SK-N-SH treated with all-trans-retinoic acid at 6 μM for 48 hours (cell line): ENCODE results near the gene NPAT.

ENCODE experiments used
- ATAC-seq: fragments of 200-7000 bp; cut with Tn5 transposase; 3 replicates; pipeline ENCODE4 v1.9.1; 2020; ENCODE audit warnings: mild to moderate bottlenecking, moderate library complexity
- BACH2 ChIP-seq: fragments of 250-450 bp; sonication (Bioruptor Pico); IDR thresholded peaks from 2 replicates; pipeline ENCODE4 v1.9.0; 2021; ENCODE audit warnings: mild to moderate bottlenecking, borderline replicate concordance
- CREB5 ChIP-seq: fragments of 250-450 bp; sonication (Bioruptor Pico); IDR thresholded peaks from 2 replicates; pipeline ENCODE4 v1.5.1; 2020; ENCODE audit warnings: low read depth, mild to moderate bottlenecking, moderate library complexity
- CSDC2 ChIP-seq: fragments of 250-450 bp; sonication (Bioruptor Pico); IDR thresholded peaks from 2 replicates; pipeline ENCODE4 v1.5.0; 2020; ENCODE audit warnings: mild to moderate bottlenecking, moderate library complexity
- ESRRG ChIP-seq: fragments of 250-450 bp; sonication (Bioruptor Pico); IDR thresholded peaks from 2 replicates; pipeline ENCODE4 v1.6.1; 2021; ENCODE audit warnings: mild to moderate bottlenecking
- GLIS3 ChIP-seq: fragments of 250-450 bp; sonication (Bioruptor Pico); IDR thresholded peaks from 2 replicates; pipeline ENCODE4 v1.5.0; 2020; ENCODE audit warnings: mild to moderate bottlenecking, moderate library complexity
- OSR1 ChIP-seq: fragments of 250-450 bp; sonication (Bioruptor Pico); IDR thresholded peaks from 2 replicates; pipeline ENCODE4 v1.8.0; 2022; ENCODE audit warnings: moderate library complexity, mild to moderate bottlenecking, inconsistent platforms
- RARB ChIP-seq: fragments of 250-450 bp; sonication (Bioruptor Pico); IDR thresholded peaks from 2 replicates; pipeline ENCODE4 v1.8.0; 2021; ENCODE audit warnings: mild to moderate bottlenecking, moderate library complexity
- TCF4 ChIP-seq: fragments of 250-450 bp; sonication (Bioruptor Pico); IDR thresholded peaks from 2 replicates; pipeline ENCODE4 v1.8.0; 2021; ENCODE audit warnings: mild to moderate bottlenecking, moderate library complexity, borderline replicate concordance
- TSHZ2 ChIP-seq: fragments of 250-450 bp; sonication (Bioruptor Pico); IDR thresholded peaks from 2 replicates; pipeline ENCODE4 v1.5.0; 2020; ENCODE audit warnings: mild to moderate bottlenecking, moderate library complexity
- ZC3H10 ChIP-seq: fragments of 250-450 bp; sonication (Bioruptor Pico); IDR thresholded peaks from 2 replicates; pipeline ENCODE4 v1.5.1; 2021; ENCODE audit warnings: mild to moderate bottlenecking, moderate library complexity
- ZFP3 ChIP-seq: fragments of 250-450 bp; sonication (Bioruptor Pico); IDR thresholded peaks from 2 replicates; pipeline ENCODE4 v1.5.0; 2020; ENCODE audit warnings: mild to moderate bottlenecking, moderate library complexity
- ZFP30 ChIP-seq: fragments of 450-650 bp; formaldehyde crosslinking; IDR thresholded peaks from 2 replicates; pipeline ENCODE4 v1.5.0; 2022; ENCODE audit warnings: mild to moderate bottlenecking, moderate library complexity
- ZNF565 ChIP-seq: fragments of 450-650 bp; formaldehyde crosslinking; conservative IDR thresholded peaks from 2 replicates; pipeline ENCODE4 v1.5.0; 2020; ENCODE audit warnings: low read depth, mild to moderate bottlenecking, moderate library complexity
- ZNF70 ChIP-seq: fragments of 450-650 bp; formaldehyde crosslinking; IDR thresholded peaks from 2 replicates; pipeline ENCODE4 v1.5.0; 2020; ENCODE audit warnings: mild to moderate bottlenecking, moderate library complexity
- ZNF8 ChIP-seq: fragments of 450-650 bp; formaldehyde crosslinking; IDR thresholded peaks from 2 replicates; pipeline ENCODE4 v1.5.0; 2020; ENCODE audit warnings: mild to moderate bottlenecking, moderate library complexity
- TF ChIP-seq, protein P1 (sequence below): fragments of 250-450 bp; sonication (Bioruptor Pico); IDR thresholded peaks from 2 replicates; pipeline ENCODE4 v1.8.0; 2020; ENCODE audit warnings: mild to moderate bottlenecking, moderate library complexity, borderline replicate concordance
- TF ChIP-seq, protein P2 (sequence below): fragments of 250-450 bp; sonication (Bioruptor Pico); IDR thresholded peaks from 2 replicates; pipeline ENCODE4 v1.8.0; 2021; ENCODE audit warnings: low read depth, mild to moderate bottlenecking, moderate library complexity, borderline replicate concordance
- TF ChIP-seq, protein P3 (sequence below): fragments of 250-450 bp; sonication (Bioruptor Pico); IDR thresholded peaks from 2 replicates; pipeline ENCODE4 v1.5.1; 2021; ENCODE audit warnings: mild to moderate bottlenecking, moderate library complexity

NPAT gene

GRCh38 chr11:108199446-108200321 lies 22.8 kb downstream of the NPAT start (continued):
- TF ChIP-seq, protein P1, sequence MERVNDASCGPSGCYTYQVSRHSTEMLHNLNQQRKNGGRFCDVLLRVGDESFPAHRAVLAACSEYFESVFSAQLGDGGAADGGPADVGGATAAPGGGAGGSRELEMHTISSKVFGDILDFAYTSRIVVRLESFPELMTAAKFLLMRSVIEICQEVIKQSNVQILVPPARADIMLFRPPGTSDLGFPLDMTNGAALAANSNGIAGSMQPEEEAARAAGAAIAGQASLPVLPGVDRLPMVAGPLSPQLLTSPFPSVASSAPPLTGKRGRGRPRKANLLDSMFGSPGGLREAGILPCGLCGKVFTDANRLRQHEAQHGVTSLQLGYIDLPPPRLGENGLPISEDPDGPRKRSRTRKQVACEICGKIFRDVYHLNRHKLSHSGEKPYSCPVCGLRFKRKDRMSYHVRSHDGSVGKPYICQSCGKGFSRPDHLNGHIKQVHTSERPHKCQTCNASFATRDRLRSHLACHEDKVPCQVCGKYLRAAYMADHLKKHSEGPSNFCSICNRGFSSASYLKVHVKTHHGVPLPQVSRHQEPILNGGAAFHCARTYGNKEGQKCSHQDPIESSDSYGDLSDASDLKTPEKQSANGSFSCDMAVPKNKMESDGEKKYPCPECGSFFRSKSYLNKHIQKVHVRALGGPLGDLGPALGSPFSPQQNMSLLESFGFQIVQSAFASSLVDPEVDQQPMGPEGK (CRISPR knock-in tag): no peak
- TF ChIP-seq ZFP30 (CRISPR knock-in tag) (no peak), OSR1 (CRISPR knock-in tag) (no peak), RARB (CRISPR knock-in tag) (no peak), CSDC2 (CRISPR knock-in tag) (no peak), ESRRG (CRISPR knock-in tag) (no peak), ZNF70 (no peak), BACH2 (CRISPR knock-in tag) (no peak)
- TF ChIP-seq, all 23 proteins: peak for 0

GRCh38 chr11:108198833-108199232 lies 23.6 kb downstream of the NPAT start:
- no peak for ATAC-seq
- TF ChIP-seq CREB5 (no peak), ZNF565 (CRISPR knock-in tag) (no peak)

- TF ChIP-seq GLIS3 (no peak), ZC3H10 (no peak), BACH2 (CRISPR knock-in tag) (no peak), ZFP3 (CRISPR knock-in tag) (no peak), OSR1 (CRISPR knock-in tag) (no peak), ZNF8 (no peak)
- no peak for ATAC-seq
These were observed 25.1 kb downstream of the NPAT start for GRCh38 chr11:108197351-108197750.

DNA sequence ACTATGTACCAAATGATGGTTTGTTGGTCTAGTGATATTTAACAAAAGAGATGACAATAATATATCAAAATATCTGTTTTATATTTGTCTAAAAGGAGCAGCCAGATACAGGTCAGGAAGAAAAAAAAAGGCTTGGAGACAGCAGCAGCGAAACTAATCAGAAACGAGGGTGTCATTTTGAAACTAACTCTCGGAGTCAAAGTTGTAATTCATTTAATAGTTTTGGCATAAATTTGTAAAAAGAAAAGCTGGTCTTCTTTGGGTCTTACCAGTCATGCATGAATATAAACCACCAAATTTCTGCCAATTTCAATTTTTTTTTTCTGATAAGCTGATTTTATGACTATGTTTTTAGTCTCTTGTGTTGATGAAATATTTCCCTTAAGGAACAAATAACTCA lies 25.5 kb downstream of the NPAT start:
- TF ChIP-seq RARB (CRISPR knock-in tag): no peak
- TF ChIP-seq ESRRG (CRISPR knock-in tag): no peak
- TF ChIP-seq, protein P2, sequence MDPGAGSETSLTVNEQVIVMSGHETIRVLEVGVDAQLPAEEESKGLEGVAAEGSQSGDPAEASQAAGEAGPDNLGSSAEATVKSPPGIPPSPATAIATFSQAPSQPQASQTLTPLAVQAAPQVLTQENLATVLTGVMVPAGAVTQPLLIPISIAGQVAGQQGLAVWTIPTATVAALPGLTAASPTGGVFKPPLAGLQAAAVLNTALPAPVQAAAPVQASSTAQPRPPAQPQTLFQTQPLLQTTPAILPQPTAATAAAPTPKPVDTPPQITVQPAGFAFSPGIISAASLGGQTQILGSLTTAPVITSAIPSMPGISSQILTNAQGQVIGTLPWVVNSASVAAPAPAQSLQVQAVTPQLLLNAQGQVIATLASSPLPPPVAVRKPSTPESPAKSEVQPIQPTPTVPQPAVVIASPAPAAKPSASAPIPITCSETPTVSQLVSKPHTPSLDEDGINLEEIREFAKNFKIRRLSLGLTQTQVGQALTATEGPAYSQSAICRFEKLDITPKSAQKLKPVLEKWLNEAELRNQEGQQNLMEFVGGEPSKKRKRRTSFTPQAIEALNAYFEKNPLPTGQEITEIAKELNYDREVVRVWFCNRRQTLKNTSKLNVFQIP (CRISPR knock-in tag): no peak
- no peak for ATAC-seq

- TF ChIP-seq, protein P3, sequence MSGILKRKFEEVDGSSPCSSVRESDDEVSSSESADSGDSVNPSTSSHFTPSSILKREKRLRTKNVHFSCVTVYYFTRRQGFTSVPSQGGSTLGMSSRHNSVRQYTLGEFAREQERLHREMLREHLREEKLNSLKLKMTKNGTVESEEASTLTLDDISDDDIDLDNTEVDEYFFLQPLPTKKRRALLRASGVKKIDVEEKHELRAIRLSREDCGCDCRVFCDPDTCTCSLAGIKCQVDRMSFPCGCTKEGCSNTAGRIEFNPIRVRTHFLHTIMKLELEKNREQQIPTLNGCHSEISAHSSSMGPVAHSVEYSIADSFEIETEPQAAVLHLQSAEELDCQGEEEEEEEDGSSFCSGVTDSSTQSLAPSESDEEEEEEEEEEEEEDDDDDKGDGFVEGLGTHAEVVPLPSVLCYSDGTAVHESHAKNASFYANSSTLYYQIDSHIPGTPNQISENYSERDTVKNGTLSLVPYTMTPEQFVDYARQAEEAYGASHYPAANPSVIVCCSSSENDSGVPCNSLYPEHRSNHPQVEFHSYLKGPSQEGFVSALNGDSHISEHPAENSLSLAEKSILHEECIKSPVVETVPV: no peak
- no peak for TF ChIP-seq ZNF8
- no peak for TF ChIP-seq CSDC2 (CRISPR knock-in tag)
- no peak for TF ChIP-seq BACH2 (CRISPR knock-in tag)
- no peak for TF ChIP-seq ZNF565 (CRISPR knock-in tag)
- TF ChIP-seq TSHZ2 (CRISPR knock-in tag): no peak
- TF ChIP-seq TCF4 (CRISPR knock-in tag): no peak
- ATAC-seq: no peak
These were observed 28.7 kb downstream of the NPAT start for GRCh38 chr11:108193725-108194124.
